OCI-LY7 (cell line): ENCODE results near the gene ERLIN1. TPM values are rescaled to one million over a fixed set of nuclear protein-coding genes. Genes with fewer than 3 reads are reported as not detected.

Source experiments
- BruUV-seq: library from RNA; stranded (reverse); fragments of 400-500 nt; replicated peaks from 2 replicates; lab custom pipeline; 2021; lab: Mats Ljungman, UMichigan
- CTCF ChIA-PET: fragments of 300-600 bp; sonication (Branson Sonifier 250); formaldehyde crosslinking; loops from one replicate; lab custom pipeline; 2022; ENCODE audit warnings: antibody characterized with exemption; ENCODE audit not compliant: unreplicated experiment; lab: Charles Lee
- POLR2A ChIA-PET: fragments of 300-600 bp; sonication (Branson Sonifier 250); formaldehyde crosslinking; loops from one replicate; lab custom pipeline; 2022; ENCODE audit warnings: antibody characterized with exemption; lab: Charles Lee
- DNase-seq: peaks from one replicate; pipeline ENCODE4 v3.0.0-alpha.2; 2015; ENCODE audit warnings: low spot score
- H2AFZ ChIP-seq: fragments of 200-600 bp; sonication (generic), shearing (Covaris generic); 2 replicates; pipeline ENCODE4 v1.6.1; 2014; ENCODE audit warnings: mild to moderate bottlenecking, antibody characterized with exemption, low read length, moderate library complexity
- H3K27ac ChIP-seq: fragments of 200-600 bp; sonication (generic); 2 replicates; pipeline ENCODE4 v1.5.1; 2014; ENCODE audit warnings: mixed run types, low read depth, mild to moderate bottlenecking, moderate library complexity, low read length, inconsistent platforms; ENCODE audit not compliant: poor library complexity, severe bottlenecking
- H3K36me3 ChIP-seq: fragments of 200-600 bp; sonication (generic); 2 replicates; pipeline ENCODE4 v1.6.1; 2014; ENCODE audit warnings: mild to moderate bottlenecking, antibody characterized with exemption, low read length, moderate library complexity, mixed read lengths; ENCODE audit not compliant: insufficient read depth
- H3K4me1 ChIP-seq: fragments of 200-600 bp; sonication (generic); 2 replicates; pipeline ENCODE4 v1.5.1; 2014; ENCODE audit warnings: mild to moderate bottlenecking, low read length; ENCODE audit not compliant: insufficient read depth, poor library complexity, severe bottlenecking
- H3K4me2 ChIP-seq: fragments of 200-600 bp; sonication (generic); 2 replicates; pipeline ENCODE4 v1.6.1; 2014; ENCODE audit warnings: mild to moderate bottlenecking, low read length
- H3K4me3 ChIP-seq: fragments of 200-600 bp; sonication (generic); 2 replicates; pipeline ENCODE4 v1.5.1; 2014; ENCODE audit warnings: mild to moderate bottlenecking, low read depth, low read length; ENCODE audit not compliant: poor library complexity, severe bottlenecking
- H3K79me2 ChIP-seq: fragments of 200-600 bp; sonication (generic); 2 replicates; pipeline ENCODE4 v1.6.1; 2016; ENCODE audit warnings: low read depth, mild to moderate bottlenecking, low read length, moderate library complexity, mixed read lengths; ENCODE audit not compliant: insufficient read depth
- H3K9me2 ChIP-seq: fragments of 200-600 bp; sonication (generic); 2 replicates; pipeline ENCODE4 v1.6.1; 2016; ENCODE audit warnings: mild to moderate bottlenecking, low read length, mixed read lengths; ENCODE audit not compliant: insufficient read depth
- H3K9me3 ChIP-seq: fragments of 200-600 bp; sonication (generic); 2 replicates; pipeline ENCODE4 v1.6.1; 2014; ENCODE audit warnings: mild to moderate bottlenecking, mixed run types, low read length, mixed read lengths
- H4K20me1 ChIP-seq: fragments of 200-600 bp; sonication (generic); 2 replicates; pipeline ENCODE4 v1.6.1; 2014; ENCODE audit warnings: mild to moderate bottlenecking, antibody characterized with exemption, low read length, moderate library complexity, mixed read lengths; ENCODE audit not compliant: insufficient read depth
- CTCF ChIP-seq: fragments of 200-600 bp; sonication (generic); conservative IDR thresholded peaks from 2 replicates; pipeline ENCODE4 v1.5.1; 2014; ENCODE audit warnings: mild to moderate bottlenecking, antibody characterized with exemption, low read length, moderate library complexity, mixed read lengths
- EZH2phosphoT487 ChIP-seq: fragments of 200-600 bp; sonication (generic); IDR thresholded peaks from 2 replicates; pipeline ENCODE4 v1.6.1; 2018; ENCODE audit warnings: low read depth, borderline replicate concordance, mild to moderate bottlenecking, mixed run types, antibody characterized with exemption, low read length, moderate library complexity, mixed read lengths
- intact Hi-C: fragments of 100-400 bp; cut with micrococcal nuclease; formaldehyde crosslinking; loops from one replicate; pipeline ENCODE4 v1.10.0; 2022; ENCODE audit not compliant: unreplicated experiment
- total RNA-seq, 2 experiments: library from RNA; depleted of rRNA in 1 of 2; stranded (reverse); fragments of >200 nt in 1 of 2; shearing (Covaris generic) in 1 of 2; gene quantifications; 2 replicates each; pipeline ENCODE4 v1.2.3, GENCODE V29; 2014 to 2022

ERLIN1 gene
- total RNA-seq, 2 experiments from 2014 or later: 24.1 to 26.7 TPM

DNA sequence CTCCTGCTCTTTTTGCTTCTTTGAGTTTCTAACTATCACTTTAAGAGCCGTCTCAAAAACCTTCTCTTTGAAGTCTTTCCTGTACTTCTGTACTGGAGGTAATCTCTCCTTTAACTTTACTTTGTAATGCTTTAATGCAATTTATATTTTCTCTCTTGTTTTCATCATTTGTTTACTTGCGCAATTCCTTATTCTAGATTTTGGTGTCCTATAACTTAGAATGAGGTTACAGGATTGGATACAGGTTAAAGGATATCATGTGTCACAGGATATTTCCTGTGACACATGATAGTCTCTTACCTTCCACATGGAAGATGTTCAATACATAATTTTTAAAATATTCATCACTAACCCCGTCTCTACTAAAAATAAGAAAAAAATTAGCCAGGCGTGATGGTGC lies 61.7 kb downstream of the ERLIN1 start:
- H3K9me3 ChIP-seq: no peaks in the 10 kb centered on the region
- intact Hi-C loops: no loop called here
- no peaks in the 10 kb centered on the region for H3K4me1 ChIP-seq
- no peak overlapping the region for H3K27ac ChIP-seq
- no peak for TF ChIP-seq EZH2phosphoT487
- TF ChIP-seq CTCF: no peak
- ChIA-PET POLR2A (no interaction called here), CTCF (no interaction called here)
- H3K9me2 ChIP-seq: no peaks in the 10 kb centered on the region
- H4K20me1 ChIP-seq: no peaks in the 10 kb centered on the region
- H3K79me2 ChIP-seq: no peaks in the 10 kb centered on the region
- no peak overlapping the region for H3K4me3 ChIP-seq
- no peak overlapping the region for H3K4me2 ChIP-seq
- H2AFZ ChIP-seq: no peak overlapping the region
- no peaks in the 10 kb centered on the region for H3K36me3 ChIP-seq
- no TSS peak for BruUV-seq
- DNase-seq: no peak

DNA sequence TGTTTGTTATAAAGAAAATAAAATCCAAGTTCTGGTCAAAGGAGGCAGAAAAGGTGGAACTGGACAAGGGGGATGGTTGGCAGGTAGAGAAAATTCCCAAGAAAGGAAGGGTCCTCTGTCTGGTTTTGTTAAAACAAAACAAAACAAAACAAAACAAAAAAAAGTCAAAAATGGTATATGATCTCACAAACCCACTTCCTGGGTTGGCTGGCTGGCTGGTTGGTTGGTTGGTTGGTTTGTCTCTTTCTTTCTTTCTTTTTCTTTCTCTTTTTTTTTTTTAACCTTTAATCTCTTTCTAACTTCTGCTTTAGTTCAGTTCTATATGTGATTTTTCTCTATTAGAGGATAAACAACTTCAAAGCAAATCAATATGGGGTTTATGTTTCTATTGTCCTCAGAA lies 63.0 kb downstream of the ERLIN1 start:
- H3K4me1 ChIP-seq: no peaks in the 10 kb centered on the region
- H3K4me2 ChIP-seq: no peak overlapping the region
- TF ChIP-seq CTCF (no peak), EZH2phosphoT487 (no peak)
- H3K4me3 ChIP-seq: no peak overlapping the region
- no peaks in the 10 kb centered on the region for H3K79me2 ChIP-seq
- intact Hi-C loops: no loop called here
- ChIA-PET CTCF (no interaction called here), POLR2A (no interaction called here)
- H3K36me3 ChIP-seq: no peaks in the 10 kb centered on the region
- no peaks in the 10 kb centered on the region for H4K20me1 ChIP-seq
- no peak for DNase-seq
- H3K27ac ChIP-seq: no peak overlapping the region
- no peaks in the 10 kb centered on the region for H3K9me2 ChIP-seq
- H2AFZ ChIP-seq: no peak overlapping the region
- no TSS peak for BruUV-seq
- H3K9me3 ChIP-seq: no peaks in the 10 kb centered on the region

- no peaks in the 10 kb centered on the region for H3K9me3 ChIP-seq
- POLR2A ChIA-PET: interaction anchor here (0.6 kb wide), 1 partner anchor 43 kb away, joined by 3 read pairs; no protein-coding TSS in a partner anchor
- no peaks in the 10 kb centered on the region for H3K36me3 ChIP-seq
- H3K4me1 ChIP-seq: no peaks in the 10 kb centered on the region
- CTCF ChIA-PET: no interaction called here
- no peaks in the 10 kb centered on the region for H4K20me1 ChIP-seq
- no peak overlapping the region for H3K4me3 ChIP-seq
- TF ChIP-seq EZH2phosphoT487 (no peak), CTCF (no peak)
- H3K9me2 ChIP-seq: no peaks in the 10 kb centered on the region
- no peak overlapping the region for H3K27ac ChIP-seq
- H2AFZ ChIP-seq: no peak overlapping the region
- no peaks in the 10 kb centered on the region for H3K79me2 ChIP-seq
- intact Hi-C loops: no loop called here
- no peak for DNase-seq
- H3K4me2 ChIP-seq: no peak overlapping the region
- no TSS peak for BruUV-seq
Measured at GRCh38 chr10:100120550-100120949, 65.3 kb downstream of the ERLIN1 start.
